GM12872 (cell line): Measurements from ENCODE around the gene CCDC142.
A peak's percentile ranks its signal among the peaks of the same experiment; 100 is the strongest.

Experiments used
- TF ChIP-seq, protein P1 (sequence below): IDR thresholded peaks from 3 replicates; pipeline ENCODE4 v1.5.1; 2011; ENCODE audit warnings: low read depth, mild to moderate bottlenecking, low read length, moderate library complexity; ENCODE audit not compliant: insufficient read depth

The CCDC142 gene

DNA sequence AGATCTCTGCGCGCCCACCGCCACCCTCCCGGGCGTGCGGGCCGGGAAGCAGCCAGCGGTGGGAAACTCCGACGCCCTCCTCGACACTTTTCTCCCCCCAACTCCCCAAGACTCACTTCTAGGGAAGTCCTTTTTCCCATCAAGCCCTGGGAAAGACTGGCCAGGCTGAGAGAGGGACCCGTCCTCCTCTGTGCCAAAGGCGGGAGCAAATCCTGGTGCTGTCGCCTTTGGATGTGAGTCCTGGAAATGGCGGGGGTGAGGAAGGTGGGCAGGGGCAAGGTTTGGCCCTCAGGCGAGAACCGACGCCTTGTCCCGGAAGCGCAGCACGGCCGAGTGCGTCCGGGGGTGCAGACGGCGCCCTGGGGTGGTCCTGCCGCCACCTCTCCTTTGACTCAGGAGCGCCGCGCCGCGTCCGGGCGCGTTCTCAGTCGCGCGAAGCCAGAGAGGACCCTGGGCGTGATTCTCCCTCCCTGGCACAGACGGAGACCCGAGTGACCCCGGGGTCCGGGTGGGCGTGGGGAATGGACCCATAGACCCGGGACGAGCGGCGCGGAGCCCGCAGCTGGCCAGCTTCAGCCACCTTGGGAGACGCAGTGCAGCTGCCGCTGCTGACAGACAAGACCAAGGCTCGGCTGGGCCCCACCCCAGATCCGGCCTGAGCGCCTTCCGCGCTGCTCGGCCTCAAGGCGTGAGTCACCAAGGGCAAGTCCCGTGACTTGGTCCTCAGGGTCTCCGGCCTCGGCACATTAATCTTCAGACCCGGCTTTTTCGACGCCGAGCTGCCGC, 20.1 kb upstream of the CCDC142 start:
- TF ChIP-seq, protein P1, sequence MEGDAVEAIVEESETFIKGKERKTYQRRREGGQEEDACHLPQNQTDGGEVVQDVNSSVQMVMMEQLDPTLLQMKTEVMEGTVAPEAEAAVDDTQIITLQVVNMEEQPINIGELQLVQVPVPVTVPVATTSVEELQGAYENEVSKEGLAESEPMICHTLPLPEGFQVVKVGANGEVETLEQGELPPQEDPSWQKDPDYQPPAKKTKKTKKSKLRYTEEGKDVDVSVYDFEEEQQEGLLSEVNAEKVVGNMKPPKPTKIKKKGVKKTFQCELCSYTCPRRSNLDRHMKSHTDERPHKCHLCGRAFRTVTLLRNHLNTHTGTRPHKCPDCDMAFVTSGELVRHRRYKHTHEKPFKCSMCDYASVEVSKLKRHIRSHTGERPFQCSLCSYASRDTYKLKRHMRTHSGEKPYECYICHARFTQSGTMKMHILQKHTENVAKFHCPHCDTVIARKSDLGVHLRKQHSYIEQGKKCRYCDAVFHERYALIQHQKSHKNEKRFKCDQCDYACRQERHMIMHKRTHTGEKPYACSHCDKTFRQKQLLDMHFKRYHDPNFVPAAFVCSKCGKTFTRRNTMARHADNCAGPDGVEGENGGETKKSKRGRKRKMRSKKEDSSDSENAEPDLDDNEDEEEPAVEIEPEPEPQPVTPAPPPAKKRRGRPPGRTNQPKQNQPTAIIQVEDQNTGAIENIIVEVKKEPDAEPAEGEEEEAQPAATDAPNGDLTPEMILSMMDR = peak; percentile 60

DNA sequence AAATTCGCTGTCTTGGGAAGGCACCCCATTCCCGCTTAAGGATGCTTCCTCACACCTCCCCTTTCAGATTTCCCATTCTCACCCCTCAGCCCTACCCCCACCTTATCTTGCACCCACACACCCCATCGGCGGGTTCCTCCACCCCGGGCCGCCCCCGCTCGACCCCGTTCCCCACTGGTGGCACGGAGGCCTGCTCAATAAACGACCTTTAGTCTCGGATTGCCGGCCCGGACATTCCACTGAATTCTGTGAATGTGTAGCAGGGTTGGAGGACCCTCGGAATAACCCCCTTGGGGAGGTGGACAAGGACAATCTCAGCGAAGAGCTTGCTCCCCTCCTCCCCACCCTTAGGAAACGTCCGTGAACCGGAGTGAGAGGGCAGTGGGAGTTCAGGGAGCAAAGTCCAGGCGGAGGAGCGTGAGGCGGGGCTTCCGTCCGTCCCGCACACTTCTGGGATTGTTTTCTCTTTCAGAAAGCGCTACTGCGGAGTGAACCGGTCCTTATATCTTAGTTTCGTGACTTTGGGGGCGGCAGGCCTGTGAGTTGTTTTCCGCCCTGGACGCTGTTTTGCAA, 19.4 kb upstream of the CCDC142 start:
- TF ChIP-seq, protein P1 = no peak

DNA sequence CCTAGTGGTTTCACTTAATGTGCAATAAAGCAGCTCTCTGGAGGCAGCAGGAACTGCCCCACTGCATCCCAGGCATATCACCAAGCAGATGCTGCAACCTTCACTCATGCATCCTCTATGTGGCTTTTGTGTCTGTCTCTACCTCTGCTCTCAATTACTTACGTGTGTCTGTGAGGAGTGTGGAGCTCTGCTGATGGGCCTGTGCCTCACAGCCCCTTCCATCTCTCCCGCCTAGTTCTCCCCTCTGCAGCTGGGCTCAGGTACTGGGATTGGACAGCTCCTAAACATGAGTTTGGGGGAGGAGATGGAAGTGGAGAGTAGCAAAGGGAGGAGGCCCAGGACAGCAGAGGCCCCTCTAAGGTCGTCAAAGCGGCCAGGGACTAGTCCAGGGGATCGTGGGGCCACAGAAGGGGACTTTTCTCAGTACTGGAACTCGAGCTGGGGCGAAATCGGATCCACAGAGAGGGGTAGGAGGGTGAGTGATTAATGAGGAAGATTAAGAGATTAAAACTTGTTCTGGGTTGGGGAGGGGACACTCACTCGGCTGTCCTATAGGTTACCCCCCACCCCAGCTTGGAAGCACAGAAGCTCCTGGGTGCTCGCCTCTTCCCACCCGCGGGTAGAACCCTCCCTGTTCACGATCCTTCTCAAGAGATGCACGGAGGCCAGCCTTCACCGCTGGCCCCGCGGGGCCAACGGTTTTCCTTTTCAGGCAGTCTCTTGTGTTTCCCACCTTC, 18.7 kb upstream of the CCDC142 start:
- TF ChIP-seq, protein P1 = no peak

DNA sequence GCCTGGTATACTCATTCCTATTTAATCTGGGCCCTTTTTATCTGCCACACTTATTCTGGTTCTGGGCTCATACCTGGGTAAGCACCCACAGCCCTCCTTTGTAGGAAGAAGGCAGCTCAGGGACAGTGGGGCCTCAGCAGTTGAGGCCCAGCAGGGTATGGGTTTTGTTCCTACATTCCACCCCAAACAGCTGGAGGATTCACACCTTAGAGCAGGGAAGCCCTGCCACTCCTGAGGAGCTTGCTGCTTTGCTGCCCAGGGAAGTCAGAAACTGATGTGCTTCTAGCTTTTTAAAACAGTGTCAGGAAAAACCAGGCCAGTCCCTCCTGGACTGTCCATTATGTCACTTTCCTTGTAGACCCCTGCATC, 17.8 kb upstream of the CCDC142 start:
- TF ChIP-seq, protein P1 = no peak

DNA sequence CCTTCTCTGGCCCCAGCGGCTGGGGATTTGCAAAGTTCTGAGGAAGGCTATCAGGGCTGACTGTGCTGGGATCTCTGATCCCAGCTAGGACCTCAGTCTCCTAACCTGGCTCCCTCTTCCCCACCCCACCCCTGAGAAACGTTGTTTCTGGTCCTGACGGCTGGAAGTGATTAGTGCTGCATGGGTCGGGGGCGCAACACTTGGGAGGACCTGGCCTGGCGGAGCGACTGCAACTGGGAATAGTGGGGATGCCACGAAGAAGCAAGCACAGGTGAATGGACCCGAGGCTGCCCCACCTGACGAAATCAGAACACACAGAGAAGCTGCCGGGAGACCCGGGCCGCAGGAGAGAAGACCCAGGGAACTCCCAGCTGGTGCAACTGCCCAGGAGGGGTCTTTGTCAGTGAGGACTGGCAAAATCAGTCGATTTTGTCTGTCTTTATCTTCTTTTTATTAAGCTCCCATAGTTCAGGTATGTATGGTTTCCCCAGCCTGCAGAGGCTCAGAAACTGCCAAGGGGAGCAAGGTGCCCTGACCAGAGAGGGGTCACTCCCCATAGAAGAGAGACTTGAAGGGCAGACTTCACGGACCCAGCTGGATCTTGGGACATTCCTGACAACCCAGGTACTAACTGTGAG, 17.3 kb upstream of the CCDC142 start:
- TF ChIP-seq, protein P1 = no peak

DNA sequence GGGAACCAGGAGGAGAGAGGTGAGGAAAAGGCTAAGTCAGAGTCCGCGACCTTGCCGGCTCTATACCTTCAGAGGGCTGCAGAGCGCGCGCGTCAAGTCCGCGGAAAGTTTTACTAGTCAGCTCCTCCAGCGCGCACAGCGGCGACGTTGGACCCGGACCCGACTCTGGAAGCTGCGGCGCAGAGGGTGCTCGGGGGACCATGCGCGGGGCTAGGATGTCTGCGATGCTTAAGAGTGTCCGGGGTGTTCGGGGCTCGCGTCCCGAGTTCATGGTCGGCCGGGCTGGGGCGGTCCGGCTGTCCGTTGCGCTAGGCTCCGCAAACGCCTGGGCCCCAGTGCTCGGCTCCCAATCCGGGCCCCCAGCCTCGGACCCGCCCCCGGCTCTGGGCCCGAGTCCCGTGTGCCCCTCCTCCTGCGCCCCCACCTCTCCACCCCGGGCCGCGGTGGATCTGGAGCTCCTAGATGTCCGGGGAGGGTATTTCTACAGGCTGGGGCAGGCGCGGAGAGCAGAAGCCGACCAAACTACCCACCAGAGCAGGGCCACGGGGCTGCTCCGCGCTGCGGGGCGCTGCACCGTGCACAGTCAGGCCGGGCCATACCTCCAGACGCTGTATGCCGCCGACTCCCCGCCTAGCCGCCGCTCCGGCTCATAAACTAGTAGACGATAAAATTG, 16.6 kb upstream of the CCDC142 start, which contains the start of gene LBX2:
LBX2 (minus strand) TSS at position 337 of the 673 bp plus-strand sequence; CDS start at position 271, 66 bp downstream.
- TF ChIP-seq, protein P1 = no peak
